Subcutaneous adipose tissue (tissue), 4 donors: Measurements from ENCODE around the gene EFCAB6. TPM values are rescaled to one million over a fixed set of nuclear protein-coding genes. Genes with fewer than 3 reads are reported as not detected.

Experiments used
- total RNA-seq, 4 donors: library from RNA; depleted of rRNA; stranded (reverse); fragments of >200 nt; gene quantifications; one replicate each; pipeline ENCODE4 v1.1.0, GENCODE V29; 2016
- TF ChIP-seq, protein P1 (sequence below): fragments of 450-650 bp; IDR thresholded peaks from one replicate; pipeline ENCODE4 v1.5.1; 2016; ENCODE audit warnings: low read depth, mild to moderate bottlenecking, control low read depth, antibody characterized with exemption, moderate library complexity

EFCAB6 gene
- total RNA-seq, 4 donors from 2014 or later = 2.1 to 4.0 (median 2.4) TPM

- TF ChIP-seq, protein P1, sequence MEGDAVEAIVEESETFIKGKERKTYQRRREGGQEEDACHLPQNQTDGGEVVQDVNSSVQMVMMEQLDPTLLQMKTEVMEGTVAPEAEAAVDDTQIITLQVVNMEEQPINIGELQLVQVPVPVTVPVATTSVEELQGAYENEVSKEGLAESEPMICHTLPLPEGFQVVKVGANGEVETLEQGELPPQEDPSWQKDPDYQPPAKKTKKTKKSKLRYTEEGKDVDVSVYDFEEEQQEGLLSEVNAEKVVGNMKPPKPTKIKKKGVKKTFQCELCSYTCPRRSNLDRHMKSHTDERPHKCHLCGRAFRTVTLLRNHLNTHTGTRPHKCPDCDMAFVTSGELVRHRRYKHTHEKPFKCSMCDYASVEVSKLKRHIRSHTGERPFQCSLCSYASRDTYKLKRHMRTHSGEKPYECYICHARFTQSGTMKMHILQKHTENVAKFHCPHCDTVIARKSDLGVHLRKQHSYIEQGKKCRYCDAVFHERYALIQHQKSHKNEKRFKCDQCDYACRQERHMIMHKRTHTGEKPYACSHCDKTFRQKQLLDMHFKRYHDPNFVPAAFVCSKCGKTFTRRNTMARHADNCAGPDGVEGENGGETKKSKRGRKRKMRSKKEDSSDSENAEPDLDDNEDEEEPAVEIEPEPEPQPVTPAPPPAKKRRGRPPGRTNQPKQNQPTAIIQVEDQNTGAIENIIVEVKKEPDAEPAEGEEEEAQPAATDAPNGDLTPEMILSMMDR = no peak
Measured at GRCh38 chr22:43511276-43511910, 300.7 kb downstream of the EFCAB6 start.

GRCh38 chr22:43510281-43511070, 301.6 kb downstream of the EFCAB6 start:
- TF ChIP-seq, protein P1 = no peak

GRCh38 chr22:43509337-43509736, 302.8 kb downstream of the EFCAB6 start:
- TF ChIP-seq, protein P1 = no peak

- TF ChIP-seq, protein P1 = no peak
Measured at GRCh38 chr22:43508489-43508888, 303.6 kb downstream of the EFCAB6 start.

- TF ChIP-seq, protein P1 = no peak
Measured at GRCh38 chr22:43507235-43507634, 304.9 kb downstream of the EFCAB6 start.

- TF ChIP-seq, protein P1 = no peak
Measured at GRCh38 chr22:43506487-43506886, 305.6 kb downstream of the EFCAB6 start.

DNA sequence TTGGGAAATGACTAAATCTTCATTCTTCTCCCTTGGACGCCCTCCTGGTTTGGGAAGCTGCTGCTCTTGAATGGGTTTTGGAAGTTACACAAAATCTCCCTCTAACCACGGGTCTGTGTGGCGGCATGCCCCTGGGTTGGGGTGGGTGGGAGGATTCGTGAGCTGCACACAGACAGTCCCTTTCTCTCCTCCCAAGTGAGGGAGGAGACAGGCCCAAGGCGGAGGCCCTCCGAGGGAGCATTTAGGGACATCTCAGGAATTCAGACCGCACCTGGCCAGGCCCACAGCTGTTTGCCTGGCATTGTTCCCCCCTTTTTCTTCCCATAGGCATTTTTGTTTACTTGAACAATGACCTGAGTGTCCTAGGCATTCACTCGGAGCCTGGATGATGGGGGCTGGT, 306.2 kb downstream of the EFCAB6 start:
- TF ChIP-seq, protein P1 = no peak
